ENCODE measurements around the gene LRRIQ3. TPM values are rescaled to one million over a fixed set of nuclear protein-coding genes. Genes with fewer than 3 reads are reported as not detected.

Gene LRRIQ3, protein sequence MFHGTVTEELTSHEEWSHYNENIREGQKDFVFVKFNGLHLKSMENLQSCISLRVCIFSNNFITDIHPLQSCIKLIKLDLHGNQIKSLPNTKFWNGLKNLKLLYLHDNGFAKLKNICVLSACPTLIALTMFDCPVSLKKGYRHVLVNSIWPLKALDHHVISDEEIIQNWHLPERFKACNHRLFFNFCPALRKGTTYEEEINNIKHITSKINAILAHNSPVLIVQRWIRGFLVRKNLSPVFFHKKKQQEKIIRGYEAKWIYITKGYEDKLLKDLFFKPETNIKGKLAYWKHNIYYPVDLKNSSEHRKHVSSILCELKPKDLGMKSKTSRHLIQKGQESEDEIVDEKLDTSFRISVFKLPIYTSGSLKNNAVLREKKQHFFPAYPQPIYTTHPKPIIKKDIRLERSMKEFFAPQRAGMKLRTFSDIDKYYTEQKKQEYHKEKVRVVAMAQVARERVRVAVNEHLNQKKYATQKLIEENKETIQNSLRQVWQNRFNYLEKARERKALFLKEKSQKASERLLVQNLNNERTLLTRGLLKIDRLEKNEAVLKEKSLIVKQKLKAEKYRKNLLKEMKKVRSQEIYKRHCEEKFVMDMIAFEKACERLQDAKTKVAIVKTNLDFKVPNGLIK
- 1 to 10 TPM; 1.1 to 1.2 TPM for total RNA-seq

DNA sequence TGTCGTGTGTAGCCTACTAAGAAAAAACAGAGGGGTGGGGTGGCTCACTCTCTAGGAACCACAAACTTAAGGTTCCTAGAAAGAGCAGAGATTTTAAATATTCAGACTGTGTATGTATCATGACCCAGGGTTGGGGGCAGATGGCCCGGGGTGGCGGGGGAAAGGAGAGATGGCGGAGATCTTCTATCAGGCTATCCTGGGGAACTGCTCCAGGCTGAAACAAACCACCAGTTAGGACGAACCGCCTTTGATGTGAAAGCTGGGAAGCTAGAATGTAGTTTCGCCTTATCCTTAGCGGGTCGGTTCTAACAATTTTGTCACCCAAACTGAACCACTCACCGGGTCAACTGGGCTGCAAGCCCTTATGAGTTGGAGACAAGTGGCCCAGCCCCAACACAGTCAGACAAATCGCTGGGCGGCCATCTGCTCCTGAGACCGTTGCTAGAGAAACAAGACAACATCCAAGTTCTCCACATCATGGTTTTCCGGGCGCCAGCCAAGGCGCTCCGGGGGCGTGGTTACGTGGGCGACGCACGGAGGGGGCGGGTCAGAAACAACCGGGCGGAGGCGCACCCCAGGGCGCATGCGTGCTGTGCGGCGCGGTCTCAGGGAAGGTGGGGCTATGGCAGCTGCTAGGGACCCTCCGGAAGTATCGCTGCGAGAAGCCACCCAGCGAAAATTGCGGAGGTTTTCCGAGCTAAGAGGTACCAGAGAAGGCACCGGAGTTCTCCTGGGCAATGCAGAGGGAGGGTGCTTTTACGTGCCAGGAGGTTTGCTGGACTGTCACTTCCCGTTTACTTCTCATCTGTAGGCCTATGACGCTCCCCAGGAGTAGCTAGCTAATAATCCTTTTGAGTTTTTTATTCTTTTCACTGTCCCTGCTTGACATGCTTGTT lies at the start of gene LRRIQ3, which contains the start of gene FPGT:
LRRIQ3 (minus strand) TSS at position 520 of the 896 bp plus-strand sequence. CDS start 14,492 bp downstream, outside the sequence.
FPGT (plus strand) TSS at position 586 of the 896 bp plus-strand sequence; CDS start at position 623, 37 bp downstream.
- peak; percentile 95 for DNase-seq
- intact Hi-C loops (cut with micrococcal nuclease): loop anchor here (1.0 to 10.0 kb wide), 4 partner anchors 535 to 1914 kb away; partner anchors contain the start of genes ACADM, CRYZ and TYW3
- H3K27me3 Mint-ChIP-seq (ENCODE audit: low read depth): no peaks in the 10 kb centered on the region
- H3K4me1 Mint-ChIP-seq (ENCODE audit: low read depth): peaks cover 17% of the 10 kb centered on the region
- peaks cover 9% of the 10 kb centered on the region for H3K36me3 Mint-ChIP-seq (ENCODE audit: low read depth)
- peak within 1 kb of the TSS; percentile 89 for H3K4me3 Mint-ChIP-seq
- no peaks in the 10 kb centered on the region for H3K9me3 Mint-ChIP-seq
- peak within 1 kb of the TSS; percentile 92 for H3K27ac Mint-ChIP-seq
- CTCF ChIA-PET: no interaction called here

DNA sequence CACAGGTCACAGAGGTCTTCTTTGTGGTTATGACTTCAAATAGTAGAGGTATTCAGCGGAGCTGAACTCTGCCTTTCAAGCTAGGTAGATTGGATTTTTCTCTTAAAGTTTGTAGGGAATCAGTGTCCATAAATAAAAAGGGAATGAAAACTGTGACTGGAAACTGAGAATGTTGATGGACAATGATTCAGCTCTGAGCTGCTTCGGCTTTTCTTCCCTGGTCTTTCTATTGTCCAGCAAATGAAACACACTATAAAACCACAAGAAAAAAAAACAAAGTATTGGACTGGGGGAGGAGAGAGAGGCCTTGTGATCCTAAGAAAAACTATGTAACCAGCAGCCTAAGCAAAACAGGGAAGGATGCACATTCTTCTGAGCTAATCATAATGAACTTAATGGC lies 48.3 kb upstream of the LRRIQ3 start:
- Mint-ChIP-seq H3K27me3 (ENCODE audit: low read depth) (no peaks in the 10 kb centered on the region), H3K4me1 (ENCODE audit: low read depth) (no peaks in the 10 kb centered on the region), H3K9me3 (no peaks in the 10 kb centered on the region), H3K36me3 (ENCODE audit: low read depth) (no peaks in the 10 kb centered on the region), H3K27ac (no peak overlapping the region), H3K4me3 (no peak overlapping the region)
- DNase-seq: no peak
- intact Hi-C loops (cut with micrococcal nuclease): no loop called here
- CTCF ChIA-PET: no interaction called here

DNA sequence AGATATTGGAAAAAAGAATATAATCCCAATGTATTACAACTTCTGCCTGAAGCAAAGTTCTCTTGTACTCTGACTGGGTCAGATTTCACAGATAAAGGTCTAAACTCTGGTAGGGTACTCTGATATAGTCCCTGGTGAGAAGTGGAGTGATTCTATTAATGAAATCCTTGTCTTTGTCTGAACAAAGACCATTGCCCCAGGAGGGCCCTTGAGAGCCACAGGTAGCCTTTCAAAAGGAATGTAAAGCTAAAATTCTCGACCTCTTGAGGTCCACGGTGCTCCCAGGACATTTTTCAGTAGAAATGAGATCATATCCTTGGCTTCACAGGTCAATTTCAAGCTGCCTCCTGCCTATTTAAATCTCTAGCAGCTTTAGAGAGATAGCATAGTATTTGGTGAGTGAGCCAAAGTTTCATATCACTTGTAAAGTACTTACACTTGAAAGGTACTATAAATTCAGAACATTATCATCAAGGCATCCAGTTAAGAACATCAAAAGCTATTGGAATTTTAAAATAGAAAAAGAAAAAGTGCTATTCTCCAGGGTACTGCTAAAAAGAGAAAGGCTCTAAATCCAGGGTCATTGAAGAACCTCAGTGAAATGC lies 47.3 kb upstream of the LRRIQ3 start:
- Mint-ChIP-seq H3K27me3 (ENCODE audit: low read depth) (no peaks in the 10 kb centered on the region), H3K27ac (no peak overlapping the region), H3K36me3 (ENCODE audit: low read depth) (no peaks in the 10 kb centered on the region), H3K4me3 (no peak overlapping the region), H3K4me1 (ENCODE audit: low read depth) (no peaks in the 10 kb centered on the region), H3K9me3 (no peaks in the 10 kb centered on the region)
- DNase-seq: no peak
- intact Hi-C loops (cut with micrococcal nuclease): no loop called here
- CTCF ChIA-PET: no interaction called here

DNA sequence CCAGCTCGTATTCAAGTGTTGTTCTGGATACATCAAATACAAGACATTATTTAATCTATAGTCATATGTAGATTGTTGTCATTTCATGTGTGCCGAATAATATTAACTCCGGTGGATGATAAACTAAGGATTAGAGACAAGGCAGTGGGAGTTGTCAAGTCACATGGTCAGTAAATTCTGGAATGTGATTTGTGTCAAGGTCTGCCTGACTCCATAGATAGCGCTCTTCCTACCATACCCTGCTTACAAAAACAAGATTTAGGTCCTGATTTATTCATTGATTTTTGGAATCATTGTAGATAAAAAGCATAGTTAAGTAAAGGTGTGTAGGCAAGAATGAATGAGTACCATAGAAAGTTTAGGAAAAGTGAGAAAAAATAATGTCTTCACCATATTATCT lies 39.8 kb upstream of the LRRIQ3 start:
- no peaks in the 10 kb centered on the region for H3K27me3 Mint-ChIP-seq (ENCODE audit: low read depth)
- no peaks in the 10 kb centered on the region for H3K9me3 Mint-ChIP-seq
- H3K36me3 Mint-ChIP-seq (ENCODE audit: low read depth): peaks cover 3% of the 10 kb centered on the region
- no peak overlapping the region for H3K27ac Mint-ChIP-seq
- H3K4me1 Mint-ChIP-seq (ENCODE audit: low read depth): no peaks in the 10 kb centered on the region
- H3K4me3 Mint-ChIP-seq: no peak overlapping the region
- DNase-seq: no peak
- CTCF ChIA-PET: no interaction called here
- intact Hi-C loops (cut with micrococcal nuclease): no loop called here

DNA sequence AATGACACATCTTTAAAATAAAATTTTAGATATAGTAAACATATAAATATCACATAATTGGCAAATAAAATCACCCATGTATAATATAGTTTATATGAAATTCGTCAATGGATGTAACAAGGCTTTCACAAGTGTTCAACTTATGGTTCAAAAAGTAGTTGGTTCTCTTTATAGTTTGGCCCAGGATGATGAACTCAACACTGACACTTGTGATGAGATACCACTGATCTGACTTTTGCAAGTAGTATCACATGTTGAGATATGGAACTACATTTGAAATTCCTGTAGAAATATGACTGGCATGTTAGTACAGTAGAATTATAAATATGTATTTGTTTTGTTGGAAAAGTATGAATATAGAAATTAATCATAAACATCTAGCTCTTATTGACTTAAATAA lies 39.1 kb upstream of the LRRIQ3 start:
- Mint-ChIP-seq H3K27me3 (ENCODE audit: low read depth) (no peaks in the 10 kb centered on the region), H3K4me3 (no peak overlapping the region), H3K4me1 (ENCODE audit: low read depth) (no peaks in the 10 kb centered on the region), H3K36me3 (ENCODE audit: low read depth) (peaks cover 3% of the 10 kb centered on the region), H3K27ac (no peak overlapping the region), H3K9me3 (peaks cover 1% of the 10 kb centered on the region)
- CTCF ChIA-PET: no interaction called here
- intact Hi-C loops (cut with micrococcal nuclease): no loop called here
- no peak for DNase-seq

DNA sequence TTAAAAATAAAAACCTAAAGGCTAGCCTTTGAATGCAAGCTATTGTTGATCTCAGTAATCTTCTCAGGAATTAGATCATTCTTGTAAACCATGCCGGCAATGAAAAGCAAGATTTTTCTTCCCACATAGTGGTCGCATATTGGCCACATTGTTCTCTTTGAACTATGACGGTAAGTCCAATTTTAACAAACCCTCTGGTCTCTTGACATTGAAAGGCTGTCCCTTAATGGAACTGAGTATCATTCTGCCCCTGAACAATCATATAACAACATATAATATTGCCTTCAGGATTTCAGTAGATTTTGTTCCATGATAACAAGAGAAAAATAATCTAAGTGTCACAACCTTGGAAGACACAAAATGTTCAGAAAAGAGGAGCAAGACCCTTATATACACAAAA lies 38.5 kb upstream of the LRRIQ3 start:
- Mint-ChIP-seq H3K36me3 (ENCODE audit: low read depth) (peaks cover 3% of the 10 kb centered on the region), H3K27me3 (ENCODE audit: low read depth) (no peaks in the 10 kb centered on the region), H3K4me1 (ENCODE audit: low read depth) (no peaks in the 10 kb centered on the region), H3K4me3 (no peak overlapping the region), H3K27ac (no peak overlapping the region), H3K9me3 (peaks cover 1% of the 10 kb centered on the region)
- intact Hi-C loops (cut with micrococcal nuclease): no loop called here
- DNase-seq: no peak
- CTCF ChIA-PET: no interaction called here

DNA sequence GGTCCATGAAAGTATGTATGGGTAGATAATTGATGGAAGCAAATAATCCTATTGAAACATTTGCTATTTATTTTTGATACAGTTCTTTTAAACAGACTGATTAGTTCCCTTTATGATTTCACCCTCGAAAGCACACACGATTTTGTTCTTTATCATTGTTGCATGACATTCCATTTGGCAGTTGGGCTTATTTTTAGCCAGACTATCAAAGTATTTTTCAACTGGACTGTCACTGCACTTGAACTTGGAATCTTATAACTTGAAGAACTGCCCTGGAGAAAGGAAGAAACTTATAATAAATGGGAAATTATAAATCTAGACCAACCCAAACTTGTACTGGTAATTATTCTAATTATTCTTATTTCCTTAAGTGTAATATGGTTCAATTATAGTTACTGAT lies 37.2 kb upstream of the LRRIQ3 start, which contains the start of gene TNNI3K:
TNNI3K (plus strand) TSS at position 235 of the 400 bp plus-strand sequence; CDS start at position 300, 65 bp downstream.
- CTCF ChIA-PET: no interaction called here
- intact Hi-C loops (cut with micrococcal nuclease): no loop called here

DNA sequence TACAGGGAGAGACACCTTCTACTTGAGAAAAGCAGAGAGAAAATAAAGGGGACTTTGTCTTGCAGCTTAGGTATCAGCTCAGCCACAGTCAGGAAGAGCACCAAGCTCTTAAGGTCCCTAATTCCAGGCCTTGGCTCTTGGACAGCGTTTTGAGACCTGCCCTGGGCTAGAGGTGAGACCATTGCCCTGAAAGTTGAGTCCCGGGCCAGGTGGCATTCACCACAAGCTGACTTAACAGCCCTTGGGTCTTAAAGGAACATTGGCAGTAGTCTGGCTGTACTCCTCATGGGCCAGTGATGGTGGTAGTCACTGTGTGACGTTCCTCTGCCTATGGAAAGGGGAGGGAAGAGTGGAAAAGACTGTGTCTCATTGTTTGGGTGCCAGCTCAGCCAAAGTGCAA lies 25.5 kb upstream of the LRRIQ3 start:
- intact Hi-C loops (cut with micrococcal nuclease): no loop called here
- Mint-ChIP-seq H3K27me3 (ENCODE audit: low read depth) (no peaks in the 10 kb centered on the region), H3K9me3 (peaks cover 36% of the 10 kb centered on the region), H3K27ac (no peak overlapping the region), H3K4me3 (no peak overlapping the region), H3K4me1 (ENCODE audit: low read depth) (no peaks in the 10 kb centered on the region), H3K36me3 (ENCODE audit: low read depth) (peaks cover 9% of the 10 kb centered on the region)
- DNase-seq: no peak
- CTCF ChIA-PET: no interaction called here

More for the DNA sequence above, 37.2 kb upstream of the LRRIQ3 start, which contains the start of gene TNNI3K:
- H3K4me3 Mint-ChIP-seq: no peak within 1 kb of the TSS
- peaks cover 4% of the 10 kb centered on the region for H3K9me3 Mint-ChIP-seq
- no peak within 1 kb of the TSS for H3K27ac Mint-ChIP-seq
- H3K27me3 Mint-ChIP-seq (ENCODE audit: low read depth): no peaks in the 10 kb centered on the region
- H3K36me3 Mint-ChIP-seq (ENCODE audit: low read depth): peaks cover 3% of the 10 kb centered on the region
- no peak for DNase-seq
- H3K4me1 Mint-ChIP-seq (ENCODE audit: low read depth): no peaks in the 10 kb centered on the region

DNA sequence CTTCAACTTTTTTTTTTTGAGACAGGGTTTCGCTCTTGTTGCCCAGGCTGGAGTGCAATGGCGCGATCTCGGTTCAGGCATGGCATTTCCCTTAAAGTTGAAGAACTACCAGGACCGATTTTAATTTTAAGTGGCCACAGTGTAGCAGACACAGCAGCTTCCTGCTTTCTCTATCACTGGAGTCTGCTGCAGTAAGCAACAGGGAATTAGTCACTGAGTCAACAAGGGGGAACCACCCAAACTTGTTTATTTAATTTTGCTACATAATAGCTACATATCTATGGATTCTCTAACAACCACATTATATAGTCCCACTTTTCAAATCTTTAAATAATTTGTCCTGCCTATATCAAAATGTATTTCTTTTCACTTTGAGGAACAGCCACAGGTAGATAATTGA lies 24.7 kb upstream of the LRRIQ3 start:
- no peak for DNase-seq
- Mint-ChIP-seq H3K36me3 (ENCODE audit: low read depth) (peaks cover 9% of the 10 kb centered on the region), H3K27ac (no peak overlapping the region), H3K9me3 (peaks cover 32% of the 10 kb centered on the region), H3K27me3 (ENCODE audit: low read depth) (no peaks in the 10 kb centered on the region), H3K4me1 (ENCODE audit: low read depth) (no peaks in the 10 kb centered on the region), H3K4me3 (no peak overlapping the region)
- CTCF ChIA-PET: no interaction called here
- intact Hi-C loops (cut with micrococcal nuclease): no loop called here

DNA sequence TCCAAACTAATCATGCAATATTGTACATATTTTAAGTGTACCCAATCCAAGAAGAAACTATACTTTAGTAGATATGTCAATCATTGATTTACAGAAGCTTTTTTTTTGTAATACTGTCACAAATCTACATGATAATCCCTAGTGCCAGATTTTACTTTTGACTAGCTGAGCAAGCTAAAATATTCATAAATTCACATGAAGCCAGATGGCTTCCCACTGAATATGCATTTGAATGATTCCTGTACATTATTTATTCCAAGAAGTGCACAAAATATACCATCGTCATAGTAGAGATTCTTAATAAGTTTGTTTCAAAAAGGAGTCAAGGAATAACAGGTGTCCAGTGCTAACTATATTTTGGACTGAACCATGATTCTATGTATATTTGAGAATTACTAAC lies 17.3 kb upstream of the LRRIQ3 start:
- no peak overlapping the region for H3K27ac Mint-ChIP-seq
- no peaks in the 10 kb centered on the region for H3K9me3 Mint-ChIP-seq
- DNase-seq: no peak
- CTCF ChIA-PET: no interaction called here
- peaks cover 5% of the 10 kb centered on the region for H3K36me3 Mint-ChIP-seq (ENCODE audit: low read depth)
- H3K27me3 Mint-ChIP-seq (ENCODE audit: low read depth): no peaks in the 10 kb centered on the region
- intact Hi-C loops (cut with micrococcal nuclease): no loop called here
- H3K4me3 Mint-ChIP-seq: no peak overlapping the region
- H3K4me1 Mint-ChIP-seq (ENCODE audit: low read depth): no peaks in the 10 kb centered on the region

DNA sequence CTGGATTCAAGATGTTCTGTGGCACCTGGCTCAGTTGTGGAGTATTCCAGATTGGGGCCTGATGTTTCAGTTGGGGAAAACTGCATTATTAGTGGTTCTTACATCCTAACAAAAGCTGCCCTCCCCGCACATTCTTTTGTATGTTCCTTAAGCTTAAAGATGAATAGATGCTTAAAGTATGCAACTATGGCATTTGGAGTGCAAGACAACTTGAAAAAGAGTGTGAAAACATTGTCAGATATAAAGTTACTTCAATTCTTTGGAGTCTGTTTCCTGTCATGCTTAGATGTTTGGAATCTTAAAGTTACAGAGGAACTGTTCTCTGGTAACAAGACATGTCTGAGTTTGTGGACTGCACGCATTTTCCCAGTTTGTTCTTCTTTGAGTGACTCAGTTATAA lies 7.3 kb upstream of the LRRIQ3 start:
- H3K36me3 Mint-ChIP-seq (ENCODE audit: low read depth): peaks cover 33% of the 10 kb centered on the region
- intact Hi-C loops (cut with micrococcal nuclease): no loop called here
- H3K9me3 Mint-ChIP-seq: no peaks in the 10 kb centered on the region
- CTCF ChIA-PET: no interaction called here
- no peaks in the 10 kb centered on the region for H3K27me3 Mint-ChIP-seq (ENCODE audit: low read depth)
- H3K4me3 Mint-ChIP-seq: no peak overlapping the region
- H3K27ac Mint-ChIP-seq: no peak overlapping the region
- H3K4me1 Mint-ChIP-seq (ENCODE audit: low read depth): no peaks in the 10 kb centered on the region
- DNase-seq: no peak

DNA sequence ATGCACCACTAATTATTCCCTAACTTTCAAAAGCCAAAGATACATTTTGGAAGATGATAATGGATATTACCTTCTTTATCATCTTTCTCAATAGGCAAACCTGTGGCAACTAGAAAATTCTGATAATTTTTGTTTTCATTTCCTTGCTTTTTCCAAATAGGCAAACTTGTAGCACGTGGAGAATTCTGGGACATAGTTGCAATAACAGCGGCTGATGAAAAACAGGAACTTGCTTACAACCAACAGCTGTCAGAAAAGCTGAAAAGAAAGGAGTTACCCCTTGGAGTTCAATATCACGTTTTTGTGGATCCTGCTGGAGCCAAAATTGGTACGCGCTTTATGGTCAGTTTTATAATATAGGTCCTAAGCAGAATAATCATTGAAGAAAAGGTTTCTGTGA lies 1.5 kb upstream of the LRRIQ3 start:
- H3K36me3 Mint-ChIP-seq (ENCODE audit: low read depth): peaks cover 11% of the 10 kb centered on the region
- CTCF ChIA-PET: no interaction called here
- intact Hi-C loops (cut with micrococcal nuclease): loop anchor here (2.0 to 10.0 kb wide), 2 partner anchors 565 to 1525 kb away; partner anchors contain the start of gene ACADM

More for the DNA sequence above, 1.5 kb upstream of the LRRIQ3 start:
- no peaks in the 10 kb centered on the region for H3K27me3 Mint-ChIP-seq (ENCODE audit: low read depth)
- H3K4me1 Mint-ChIP-seq (ENCODE audit: low read depth): peaks cover 17% of the 10 kb centered on the region
- no peaks in the 10 kb centered on the region for H3K9me3 Mint-ChIP-seq
- no peak overlapping the region for H3K27ac Mint-ChIP-seq
- no peak overlapping the region for H3K4me3 Mint-ChIP-seq
- no peak for DNase-seq
